HG03520 (cell line): ENCODE data around the gene TMEM176B.

ENCODE experiments used
- ATAC-seq: cut with Tn5 transposase; IDR thresholded peaks from one replicate; pipeline ENCODE4 v1.9.1; 2021; ENCODE audit warnings: mild to moderate bottlenecking, moderate library complexity; ENCODE audit not compliant: unreplicated experiment

Gene TMEM176B

GRCh38 chr7:150754951-150755350 lies 45.2 kb downstream of the TMEM176B start:
- no peak for ATAC-seq

- no peak for ATAC-seq
Measured at GRCh38 chr7:150753826-150754603, 46.1 kb downstream of the TMEM176B start.

GRCh38 chr7:150753239-150753638 lies 46.9 kb downstream of the TMEM176B start:
- ATAC-seq = no peak

GRCh38 chr7:150751702-150752101 lies 48.5 kb downstream of the TMEM176B start:
- no peak for ATAC-seq

GRCh38 chr7:150748376-150748775 lies 51.8 kb downstream of the TMEM176B start:
- no peak for ATAC-seq

GRCh38 chr7:150746921-150747320 lies 53.2 kb downstream of the TMEM176B start:
- ATAC-seq = no peak

GRCh38 chr7:150745876-150746275 lies 54.3 kb downstream of the TMEM176B start:
- ATAC-seq = no peak

- no peak for ATAC-seq
Measured at GRCh38 chr7:150745086-150745485, 55.1 kb downstream of the TMEM176B start.

GRCh38 chr7:150744041-150744656 lies 56.0 kb downstream of the TMEM176B start:
- ATAC-seq = no peak

GRCh38 chr7:150742286-150742968 lies 57.7 kb downstream of the TMEM176B start:
- no peak for ATAC-seq
